Measurements from ENCODE around the gene CPVL.

CPVL gene

DNA sequence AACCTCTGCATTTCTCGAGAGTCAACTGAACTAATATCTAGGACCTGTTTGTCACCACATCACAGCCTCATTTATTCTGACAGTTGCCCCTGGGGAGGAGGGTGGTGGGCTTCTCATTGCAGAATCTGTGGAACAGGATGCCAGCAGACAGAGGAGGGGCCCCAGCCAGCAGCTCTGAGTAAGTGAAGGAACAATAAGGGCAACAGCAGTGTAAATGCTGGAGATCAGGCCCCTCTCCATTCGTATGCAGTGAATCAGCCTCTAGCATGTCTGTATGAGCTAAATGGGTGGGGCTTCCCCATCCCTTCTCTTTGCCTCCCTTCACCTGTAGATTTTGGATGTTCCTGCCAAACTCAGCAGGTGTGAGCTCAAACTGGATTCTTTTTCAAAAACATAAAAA is 7.7 kb upstream of the CPVL start:
- no peak for DNase-seq (ENCODE audit: low spot score)

DNA sequence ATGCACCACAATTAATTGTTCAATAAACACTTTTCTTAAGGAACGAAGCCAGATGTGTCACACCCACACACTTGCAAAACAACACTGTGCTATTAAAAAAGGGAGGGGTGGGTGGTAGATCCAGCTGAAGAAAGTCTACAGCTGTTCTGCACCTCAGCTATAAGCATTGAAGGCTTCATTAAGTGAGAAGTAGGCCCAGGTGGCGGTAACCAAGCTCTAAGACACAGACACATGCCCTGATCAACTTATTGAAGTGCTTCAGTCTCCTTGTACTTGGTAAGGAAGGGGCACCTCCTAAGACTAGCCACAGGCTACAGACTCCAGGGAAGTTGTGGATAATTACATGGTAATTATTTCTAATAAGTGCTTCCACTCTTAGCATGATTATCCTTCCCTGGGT is 4.5 kb upstream of the CPVL start:
- DNase-seq (ENCODE audit: low spot score) = no peak

DNA sequence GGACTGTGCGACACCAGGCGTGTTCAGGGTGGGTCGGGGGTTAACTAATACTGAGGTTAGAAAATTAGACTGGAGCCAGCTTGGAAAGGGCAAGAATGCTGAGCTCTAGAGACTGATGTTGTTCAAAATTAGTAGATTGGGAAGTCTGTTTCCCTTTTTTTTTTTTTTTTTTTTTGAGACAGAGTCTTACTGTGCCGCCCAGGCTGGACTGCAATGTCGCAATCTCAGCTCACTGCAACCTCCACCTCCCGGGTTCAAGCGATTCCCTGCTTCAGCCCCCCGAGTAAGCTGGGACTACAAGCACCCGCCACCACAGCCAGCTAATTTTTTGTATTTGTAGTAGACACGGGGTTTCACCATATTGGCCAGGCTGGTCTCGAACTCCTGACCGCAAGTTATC is 2.7 kb upstream of the CPVL start:
- DNase-seq (ENCODE audit: low spot score) = no peak

DNA sequence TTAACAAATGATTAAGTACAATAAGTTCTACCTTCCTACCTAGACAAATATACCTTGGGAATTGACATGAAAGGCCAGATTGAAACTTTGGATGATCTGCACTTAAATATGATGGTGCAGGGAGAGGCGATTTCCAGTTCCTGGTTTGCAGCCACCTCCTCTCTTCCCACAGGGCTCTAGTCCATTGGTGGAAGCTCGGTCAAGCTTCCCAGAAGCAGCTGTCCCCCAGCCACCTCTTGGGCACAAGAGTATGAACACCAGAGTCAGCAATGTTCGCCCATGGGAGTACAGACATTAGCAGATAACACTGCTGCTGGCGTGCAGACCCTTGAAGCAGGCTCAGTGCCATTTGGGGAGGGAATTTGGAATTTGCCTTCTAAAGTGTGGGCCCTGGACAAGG is 1.5 kb upstream of the CPVL start:
- no peak for DNase-seq (ENCODE audit: low spot score)

DNA sequence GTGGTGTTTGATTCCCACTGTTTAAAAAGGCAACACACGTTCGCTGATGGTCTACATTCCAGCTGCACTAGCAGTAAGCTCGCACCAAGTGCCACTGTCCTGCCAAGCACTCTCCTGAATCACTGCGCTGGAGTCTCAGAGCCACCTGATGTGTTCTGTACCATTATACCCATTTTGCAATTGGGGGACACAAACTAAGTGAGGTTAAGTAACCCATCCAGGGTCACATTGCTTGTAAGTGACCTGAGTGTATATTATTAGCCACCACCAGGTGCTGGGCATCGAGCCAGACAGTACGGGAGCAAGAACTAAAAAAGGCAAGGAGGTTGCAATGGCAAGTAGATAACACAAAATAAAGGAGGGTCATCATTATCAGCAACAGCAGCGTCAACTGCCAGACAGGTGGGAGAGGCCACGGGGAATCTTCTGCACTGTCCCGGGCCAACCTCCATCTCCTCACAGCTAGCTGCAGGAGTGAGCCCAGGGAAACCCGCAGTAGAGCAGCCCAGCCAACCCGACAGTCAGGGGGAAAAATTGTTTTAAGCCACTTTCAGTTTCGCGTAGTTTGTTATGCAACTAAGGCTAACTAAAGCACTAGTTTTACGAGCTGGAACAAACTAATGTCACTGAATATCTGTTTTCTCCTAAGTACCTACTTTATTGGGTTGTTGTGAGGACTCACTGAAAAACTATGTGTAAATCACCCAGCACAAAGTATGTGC is 712 bp upstream of the CPVL start:
- DNase-seq (ENCODE audit: low spot score) = no peak

DNA sequence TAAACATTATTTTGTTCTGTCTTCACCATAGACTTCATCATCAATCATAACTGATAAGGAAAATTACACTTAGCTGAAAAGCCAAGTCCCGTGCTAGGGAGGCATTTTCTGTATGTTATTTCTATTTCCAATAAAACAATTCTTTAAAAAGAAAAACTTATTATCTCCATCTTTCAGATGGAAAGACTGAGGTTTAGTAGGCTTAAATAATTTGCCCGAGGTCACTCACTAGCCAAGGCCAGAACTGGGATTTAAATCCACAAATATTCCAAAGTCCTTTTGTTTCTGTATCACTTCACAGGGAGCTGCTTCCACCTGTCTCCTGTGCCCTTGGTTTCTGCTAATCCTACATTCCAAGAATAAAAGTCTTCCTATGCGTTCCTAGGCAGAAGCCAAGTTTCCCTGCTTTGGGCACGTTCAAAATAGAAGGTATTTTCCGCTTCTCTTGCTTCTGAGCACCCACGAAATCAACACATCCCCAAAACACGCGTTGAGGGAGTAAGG is 732 bp downstream of the CPVL start:
- DNase-seq (ENCODE audit: low spot score) = no peak

DNA sequence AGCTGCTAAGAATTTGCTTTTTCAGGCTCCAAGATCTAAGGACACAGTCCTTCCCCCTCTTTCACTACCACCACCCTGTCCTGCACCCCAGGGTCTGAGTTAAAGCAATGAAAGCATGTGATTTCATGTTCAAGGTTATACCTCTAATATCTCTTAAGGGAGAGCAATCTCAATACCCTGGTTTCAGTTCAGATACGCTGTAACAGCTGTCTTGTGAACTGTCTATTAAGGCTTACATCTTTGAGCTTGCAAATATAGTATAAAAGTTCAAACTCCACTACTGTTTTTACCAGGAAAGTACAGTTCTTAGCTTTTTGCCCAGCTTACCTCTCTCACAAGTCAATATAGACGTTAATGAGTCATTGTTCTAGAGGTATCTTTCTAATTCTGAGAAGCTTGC is 2.6 kb downstream of the CPVL start:
- no peak for DNase-seq (ENCODE audit: low spot score)

DNA sequence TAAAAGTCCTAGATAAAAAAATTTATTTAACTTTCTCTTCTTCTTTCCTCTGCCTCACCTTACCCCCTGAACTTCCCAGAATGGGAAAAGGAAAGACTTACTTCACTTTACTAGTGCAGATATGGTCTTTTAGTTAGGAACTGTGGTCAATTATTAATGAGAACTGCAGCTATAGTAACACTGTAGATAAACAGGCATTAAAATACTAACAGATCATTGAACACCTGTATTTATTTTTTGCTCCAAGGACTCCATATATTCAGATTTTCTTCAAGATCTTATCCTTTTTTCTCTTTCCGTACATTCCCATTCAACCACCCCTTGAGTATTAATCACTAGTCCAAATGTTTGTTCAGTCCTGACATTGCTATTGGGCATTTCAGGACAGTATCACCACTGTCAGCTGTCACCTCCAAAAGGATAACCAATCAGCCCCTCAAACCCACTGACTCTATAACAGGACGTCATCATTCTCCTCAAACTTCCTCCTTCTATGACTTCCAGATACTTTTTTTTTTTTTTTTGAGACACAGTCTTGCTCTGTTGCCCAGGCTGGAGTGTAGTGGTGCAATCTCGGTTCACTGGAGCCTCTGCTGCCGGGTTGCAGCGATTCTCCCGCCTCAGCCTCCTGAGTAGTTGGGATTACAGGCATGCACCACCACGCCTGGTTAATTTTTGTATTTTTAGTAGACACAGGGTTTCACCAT is 4.2 kb downstream of the CPVL start:
- no peak for DNase-seq (ENCODE audit: low spot score)

DNA sequence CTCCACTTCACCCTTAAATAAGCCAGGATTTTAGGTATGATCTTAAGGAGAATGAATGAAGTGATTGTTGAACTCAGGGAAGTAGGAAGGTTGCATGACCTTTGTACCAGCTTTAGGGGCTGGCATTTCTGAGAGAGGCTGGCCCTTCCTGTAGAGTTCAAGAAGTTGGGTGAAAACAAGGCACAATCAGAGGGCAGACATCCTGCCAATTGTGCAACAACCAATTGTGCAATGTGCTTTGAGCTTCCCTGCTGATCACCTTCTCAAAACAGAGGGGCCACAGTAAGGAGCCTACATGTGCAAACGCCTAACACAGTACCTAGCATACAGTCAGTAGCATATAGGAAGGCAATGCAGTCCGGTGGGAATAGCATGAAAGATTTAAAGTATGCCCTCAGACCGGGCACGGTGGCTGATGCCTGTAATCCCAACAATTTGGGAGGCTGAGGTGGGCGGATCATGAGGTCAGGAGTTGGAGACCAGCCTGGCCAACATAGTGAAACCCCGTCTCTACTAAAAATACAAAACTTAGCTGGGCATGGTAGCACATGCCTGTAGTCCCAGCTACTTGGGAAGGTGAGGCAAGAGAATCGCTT is 5.4 kb downstream of the CPVL start:
- DNase-seq (ENCODE audit: low spot score) = peak; percentile 27

DNA sequence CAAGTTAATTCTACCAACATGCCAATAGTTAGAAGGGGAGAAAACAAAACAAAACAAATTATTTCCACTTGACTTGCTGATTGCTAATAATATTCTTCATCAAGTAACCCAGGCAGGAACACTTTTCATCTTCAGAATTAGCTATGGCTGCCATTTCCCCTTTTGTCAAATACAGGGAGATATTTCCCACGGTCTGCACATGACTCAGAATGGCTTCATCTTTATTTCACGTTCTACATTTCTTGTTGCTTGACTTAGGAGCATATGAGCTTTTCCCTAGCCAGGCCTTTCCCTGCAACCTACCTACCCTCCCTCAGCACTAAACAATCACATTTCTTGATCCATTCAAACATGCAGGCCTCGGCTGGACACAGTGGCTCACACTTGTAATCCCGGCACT is 6.5 kb downstream of the CPVL start:
- DNase-seq (ENCODE audit: low spot score) = no peak

DNA sequence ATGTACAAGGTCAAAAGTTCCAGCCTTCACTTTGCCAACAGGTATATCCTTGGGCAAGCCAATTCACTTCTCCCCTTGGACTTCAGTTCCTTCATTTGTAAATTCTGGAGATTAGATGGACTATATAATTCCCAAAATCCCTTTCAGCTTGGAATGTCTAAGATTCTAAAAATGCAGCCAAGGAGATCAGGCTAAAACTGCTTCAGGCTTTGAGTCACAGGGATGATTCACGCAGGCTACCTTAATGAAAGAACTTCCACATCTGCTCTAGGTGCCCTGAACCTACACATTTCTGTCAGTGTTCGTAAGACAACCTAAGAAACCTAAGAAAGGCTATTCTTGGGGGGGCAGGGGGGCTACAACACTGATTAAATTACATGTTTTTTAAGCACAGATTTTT is 7.1 kb downstream of the CPVL start:
- DNase-seq (ENCODE audit: low spot score) = no peak

DNA sequence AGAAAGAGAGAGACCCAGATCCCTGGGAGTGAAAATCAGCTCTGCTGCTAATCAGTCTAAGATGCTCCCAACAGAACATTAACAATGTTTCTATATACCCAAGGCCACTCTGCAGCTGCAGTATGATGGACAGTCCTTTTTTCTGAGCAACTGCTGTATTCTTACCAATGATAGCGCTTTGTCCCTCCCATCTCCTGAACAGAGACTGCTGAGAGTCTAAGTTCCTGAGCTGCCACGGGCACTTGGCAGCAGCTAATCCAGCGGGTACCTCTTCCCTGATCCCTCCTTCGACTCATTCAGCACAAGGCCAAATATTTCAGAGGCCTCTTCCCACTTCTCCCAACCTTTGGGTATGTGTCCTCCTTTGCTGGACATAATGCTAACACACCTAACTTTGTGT is 7.7 kb downstream of the CPVL start:
- DNase-seq (ENCODE audit: low spot score) = no peak

DNA sequence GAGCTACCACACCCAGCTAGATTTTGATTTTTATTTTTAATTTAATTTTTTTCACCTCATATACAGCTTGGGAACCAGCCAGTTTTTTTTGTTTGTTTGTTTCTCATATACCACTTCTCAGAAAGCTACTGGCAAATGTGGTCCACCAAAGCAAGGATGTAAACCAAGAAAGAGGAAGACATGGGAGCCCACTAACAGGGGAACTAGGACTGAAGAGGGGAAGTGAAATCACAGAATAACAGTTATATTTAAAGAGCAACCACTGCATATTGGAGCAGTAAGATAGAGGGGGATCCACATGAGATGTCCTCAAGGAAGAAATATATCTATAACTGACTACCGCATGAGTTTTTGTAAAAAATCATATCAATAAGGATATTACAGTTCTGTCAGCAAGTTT is 10.5 kb downstream of the CPVL start:
- no peak for DNase-seq (ENCODE audit: low spot score)

DNA sequence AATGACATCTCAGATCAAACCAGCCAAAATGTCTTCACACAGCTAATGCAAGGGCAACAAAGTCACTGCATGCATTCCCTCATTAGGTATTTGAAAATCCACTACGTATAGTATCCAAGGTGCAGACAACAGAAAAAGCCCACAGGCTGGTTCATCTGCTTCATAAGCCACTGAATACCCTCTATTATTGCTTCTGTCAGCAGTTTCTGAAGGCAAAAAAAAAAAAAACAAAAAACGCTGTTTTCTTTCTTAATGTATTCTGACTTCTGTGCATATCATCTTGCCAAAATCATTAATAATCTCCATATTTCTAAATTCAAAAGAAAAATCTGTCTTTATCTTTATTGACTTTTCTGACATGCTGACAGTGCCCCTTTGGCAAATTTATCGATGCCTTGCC is 13.4 kb downstream of the CPVL start:
- no peak for DNase-seq (ENCODE audit: low spot score)

DNA sequence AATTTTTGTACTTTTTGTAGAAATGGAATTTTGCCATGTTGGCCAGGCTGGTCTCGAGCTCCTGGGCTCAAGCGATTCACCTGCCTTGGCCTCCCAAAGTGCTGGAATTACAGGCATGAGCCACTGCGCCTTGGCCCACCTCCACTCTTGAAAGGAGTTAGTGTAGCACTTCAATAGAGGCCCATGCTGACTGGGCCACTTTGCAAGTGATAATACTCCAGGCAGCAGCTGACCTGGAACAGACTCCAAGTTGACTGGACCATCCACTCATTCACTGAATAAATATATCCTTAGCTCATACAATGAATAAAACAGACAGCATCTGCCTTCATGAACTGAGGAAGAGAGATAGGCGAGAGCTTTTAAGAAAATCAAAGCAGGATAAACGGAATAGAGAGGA is 14.7 kb downstream of the CPVL start:
- no peak for DNase-seq (ENCODE audit: low spot score)

DNA sequence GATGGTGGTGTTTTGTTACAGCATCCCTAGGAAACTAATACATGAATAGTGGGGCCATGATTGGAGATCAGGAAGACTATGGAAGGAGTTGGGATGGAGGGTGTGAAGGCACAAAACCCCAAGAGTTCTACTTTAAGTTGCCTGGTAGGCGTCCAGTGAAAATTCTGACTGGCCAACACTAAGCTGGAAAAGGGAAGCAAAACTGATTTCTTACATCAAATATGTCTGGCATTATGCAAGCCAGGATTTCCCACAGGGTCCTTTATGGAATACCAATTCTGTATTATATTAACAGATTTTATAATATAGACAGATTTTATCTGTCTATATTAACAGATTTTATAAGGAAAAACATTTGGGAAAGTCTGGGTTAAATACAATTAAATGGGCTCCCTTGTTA is 16.2 kb downstream of the CPVL start:
- DNase-seq (ENCODE audit: low spot score) = no peak

DNA sequence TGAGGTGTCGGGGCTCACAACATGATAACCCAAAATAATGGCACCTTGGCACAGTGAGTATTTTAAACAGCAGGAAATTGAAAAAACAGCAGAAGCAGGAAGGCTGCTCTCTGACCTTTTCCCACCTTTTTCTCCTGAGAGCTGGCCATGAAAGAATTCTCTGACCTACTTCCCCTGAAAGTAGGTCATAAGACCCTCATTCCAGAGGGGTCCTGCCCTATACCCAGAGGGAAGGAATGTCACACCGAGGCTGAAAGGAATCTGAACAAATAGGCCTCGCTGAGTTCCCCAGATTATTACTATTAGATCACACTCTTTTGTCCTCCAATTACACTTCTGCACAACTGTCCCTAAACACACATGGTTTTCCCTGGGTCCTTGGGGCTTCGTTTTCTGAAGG is 18.8 kb downstream of the CPVL start:
- DNase-seq (ENCODE audit: low spot score) = no peak

DNA sequence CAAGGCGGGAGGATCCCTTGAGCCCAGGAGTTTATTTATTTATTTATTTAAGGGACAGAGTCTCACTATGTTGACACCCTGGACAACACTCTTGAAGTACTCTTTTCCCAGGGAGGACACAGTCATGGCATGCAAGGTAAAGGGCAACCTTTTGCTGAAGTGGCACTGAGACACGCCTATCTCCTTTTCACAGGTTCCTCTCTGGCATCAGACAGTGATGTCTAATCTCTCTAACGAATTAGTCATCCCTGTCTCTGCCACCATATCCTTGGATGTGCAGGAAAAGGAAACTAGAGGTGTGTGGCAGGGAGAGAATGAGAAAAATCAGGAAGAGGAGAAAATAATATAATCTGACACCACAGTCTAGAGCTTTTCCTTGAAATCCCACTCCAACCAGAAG is 19.5 kb downstream of the CPVL start:
- DNase-seq (ENCODE audit: low spot score) = peak; percentile 43

DNA sequence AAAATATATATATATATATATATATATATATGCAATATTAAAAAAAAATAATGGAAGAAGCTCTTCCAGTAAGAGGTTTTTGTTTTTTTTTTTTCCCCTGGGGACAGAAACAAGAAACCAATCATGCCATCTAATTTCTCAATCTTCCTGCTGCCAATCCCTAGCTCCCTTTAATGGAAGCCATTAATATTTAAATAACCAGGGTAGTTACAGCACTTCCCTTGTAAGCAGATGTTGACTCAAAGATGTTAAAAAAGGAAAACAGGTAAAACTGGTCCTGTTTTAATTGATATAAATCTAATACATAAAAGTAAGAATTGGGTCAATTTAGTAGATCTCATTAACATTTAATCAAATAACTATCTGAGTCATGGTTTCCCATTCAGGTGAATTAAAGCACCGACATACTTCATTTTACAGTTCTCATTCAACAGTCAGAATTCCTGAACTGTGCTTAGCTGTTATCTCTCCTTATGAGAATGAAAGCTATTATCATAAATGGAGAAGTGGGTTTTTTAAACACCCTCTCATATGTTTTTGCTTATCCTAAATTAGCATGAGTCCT is 22.6 kb downstream of the CPVL start:
- DNase-seq (ENCODE audit: low spot score) = no peak

DNA sequence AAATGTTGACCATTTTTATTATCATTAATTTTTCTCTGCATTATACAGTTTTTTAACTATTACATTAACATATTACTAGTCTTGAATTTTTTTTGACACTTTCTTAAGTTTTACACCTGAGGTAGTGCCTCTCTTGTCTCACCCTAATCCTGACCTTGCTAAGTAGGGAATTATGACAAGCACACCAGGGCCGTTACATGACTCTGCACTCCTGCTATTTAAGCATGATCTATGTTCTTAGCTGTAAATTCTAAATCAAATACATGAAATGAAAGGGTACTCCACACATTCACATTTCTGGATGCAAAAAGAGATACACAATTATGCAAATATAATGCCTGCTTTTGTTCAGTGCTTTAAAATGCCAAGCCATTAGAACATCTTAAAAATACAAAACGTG is 23.6 kb downstream of the CPVL start:
- no peak for DNase-seq (ENCODE audit: low spot score)

DNA sequence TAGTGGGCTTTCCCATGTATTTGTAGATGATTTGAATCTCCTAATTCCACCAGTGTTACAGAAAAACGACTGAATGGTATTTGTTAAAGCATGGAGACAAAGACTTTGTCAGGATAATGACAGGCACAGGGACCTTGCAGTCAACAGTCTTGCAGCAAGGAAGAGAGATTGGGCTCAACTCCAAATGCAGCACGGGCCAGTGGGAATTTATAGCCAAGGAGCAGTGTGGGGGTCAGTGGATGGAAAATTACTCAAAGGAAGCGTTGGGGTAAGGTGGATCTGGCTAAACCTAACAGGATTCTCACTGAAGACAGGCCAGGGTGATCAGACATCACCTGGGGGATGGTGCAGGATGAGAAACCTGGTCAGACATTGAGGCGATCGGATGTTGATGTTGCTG is 24.3 kb downstream of the CPVL start:
- DNase-seq (ENCODE audit: low spot score) = no peak

DNA sequence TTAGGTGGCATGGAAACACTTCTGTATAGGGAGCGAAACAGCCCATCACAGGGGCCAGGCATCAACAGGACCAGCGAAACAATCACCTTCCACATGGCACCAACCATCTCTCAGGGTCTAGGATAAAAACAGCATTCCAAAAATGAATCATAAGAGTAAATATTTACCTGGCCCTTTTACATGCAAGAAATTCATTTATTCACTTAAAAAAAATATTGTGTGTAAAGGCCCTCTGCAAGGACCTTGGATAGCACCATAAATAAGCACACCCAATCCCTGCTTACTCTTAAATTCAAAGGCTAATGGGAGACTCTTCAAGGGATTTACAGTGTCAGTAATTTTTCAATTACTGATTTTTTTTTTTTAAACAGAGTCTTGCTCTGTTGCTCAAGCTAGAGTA is 25.4 kb downstream of the CPVL start:
- no peak for DNase-seq (ENCODE audit: low spot score)

DNA sequence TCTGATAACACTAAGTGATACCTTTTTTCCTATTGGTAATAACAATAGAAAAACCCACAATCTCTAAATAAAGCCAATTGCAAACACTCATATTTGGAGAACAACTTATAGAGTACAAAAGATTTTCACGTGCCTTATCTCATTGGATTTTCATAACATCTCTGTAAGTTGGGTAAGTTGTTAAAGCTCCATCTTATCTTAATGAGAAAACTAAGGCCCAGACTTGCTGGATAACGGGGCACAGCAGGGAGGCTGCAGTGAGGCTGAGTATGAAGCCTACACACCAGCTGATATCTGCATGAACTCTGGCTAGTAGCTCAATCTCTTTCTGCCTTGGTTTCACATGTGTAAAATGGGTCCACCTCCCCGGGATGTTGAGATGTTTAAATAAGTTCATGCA is 26.8 kb downstream of the CPVL start:
- no peak for DNase-seq (ENCODE audit: low spot score)
